Germinal center (tissue), 1 donor: ENCODE measurements around the gene PTPRD.

Experiments used
- DNase-seq: peaks from one replicate; pipeline ENCODE4 v3.0.0; 2012; ENCODE audit warnings: mixed read lengths, low spot score

PTPRD gene

GRCh38 chr9:9892217-9892616 is 720.6 kb downstream of the PTPRD start:
- no peak for DNase-seq

GRCh38 chr9:9881692-9882091 is 731.1 kb downstream of the PTPRD start:
- DNase-seq = no peak

- DNase-seq = no peak
These were observed 738.5 kb downstream of the PTPRD start for GRCh38 chr9:9874270-9874669.

GRCh38 chr9:9862235-9862810 is 750.5 kb downstream of the PTPRD start:
- no peak for DNase-seq

GRCh38 chr9:9855177-9856078 is 757.4 kb downstream of the PTPRD start:
- no peak for DNase-seq

- no peak for DNase-seq
These were observed 765.1 kb downstream of the PTPRD start for GRCh38 chr9:9847750-9848149.

- DNase-seq = no peak
These were observed 766.2 kb downstream of the PTPRD start for GRCh38 chr9:9846557-9846956.

- DNase-seq = no peak
These were observed 792.4 kb downstream of the PTPRD start for GRCh38 chr9:9820436-9820835.

- DNase-seq = no peak
These were observed 792.9 kb downstream of the PTPRD start for GRCh38 chr9:9819886-9820285.

GRCh38 chr9:9817176-9817575 is 795.6 kb downstream of the PTPRD start:
- DNase-seq = no peak

GRCh38 chr9:9804109-9804508 is 808.7 kb downstream of the PTPRD start:
- no peak for DNase-seq

GRCh38 chr9:9799287-9799686 is 813.5 kb downstream of the PTPRD start:
- DNase-seq = no peak

GRCh38 chr9:9792144-9792857 is 820.5 kb downstream of the PTPRD start:
- DNase-seq = no peak

- DNase-seq = no peak
These were observed 821.2 kb downstream of the PTPRD start for GRCh38 chr9:9791611-9792010.

GRCh38 chr9:9790216-9790872 is 822.5 kb downstream of the PTPRD start:
- DNase-seq = peak; percentile 15

- no peak for DNase-seq
These were observed 829.1 kb downstream of the PTPRD start for GRCh38 chr9:9783711-9784110.

- no peak for DNase-seq
These were observed 829.6 kb downstream of the PTPRD start for GRCh38 chr9:9783211-9783610.

- DNase-seq = no peak
These were observed 834.5 kb downstream of the PTPRD start for GRCh38 chr9:9778293-9778692.

- no peak for DNase-seq
These were observed 838.3 kb downstream of the PTPRD start for GRCh38 chr9:9774471-9774870.

- DNase-seq = no peak
These were observed 841.5 kb downstream of the PTPRD start for GRCh38 chr9:9771314-9771713.

- no peak for DNase-seq
These were observed 848.0 kb downstream of the PTPRD start for GRCh38 chr9:9764821-9765220.

GRCh38 chr9:9754186-9754585 is 858.6 kb downstream of the PTPRD start:
- DNase-seq = no peak
